GM23338 (cell line): ENCODE data around the gene BGLAP. TPM values are rescaled to one million over a fixed set of nuclear protein-coding genes. Genes with fewer than 3 reads are reported as not detected.

Source experiments
- ATAC-seq: fragments of 200-7000 bp; cut with Tn5 transposase; 3 replicates; pipeline ENCODE4 v1.9.1; 2020
- DNase-seq: peaks from one replicate; pipeline ENCODE4 v3.0.0-alpha.2; 2015; ENCODE audit warnings: low spot score
- H2AFZ ChIP-seq: fragments of 200-600 bp; sonication (generic); 2 replicates; pipeline ENCODE4 v1.8.0; 2016; ENCODE audit warnings: antibody characterized with exemption, mild to moderate bottlenecking, moderate library complexity
- H3F3A ChIP-seq: fragments of 200-600 bp; sonication (generic); replicated peaks from 2 replicates; pipeline ENCODE4 v1.8.0; 2017; ENCODE audit warnings: antibody characterized with exemption, mixed run types, low read depth
- H3K27ac ChIP-seq: fragments of 200-600 bp; sonication (generic); 2 replicates; pipeline ENCODE4 v1.6.1; 2016; ENCODE audit warnings: low read depth
- H3K27me3 ChIP-seq: fragments of 200-600 bp; sonication (generic); 2 replicates; pipeline ENCODE4 v1.8.0; 2016; ENCODE audit warnings: mild to moderate bottlenecking, mixed run types, moderate library complexity; ENCODE audit not compliant: insufficient read depth
- H3K36me3 ChIP-seq: fragments of 200-600 bp; sonication (generic); 2 replicates; pipeline ENCODE4 v1.8.0; 2016; ENCODE audit warnings: mild to moderate bottlenecking; ENCODE audit not compliant: insufficient read depth
- H3K4me1 ChIP-seq: fragments of 200-600 bp; sonication (generic); 2 replicates; pipeline ENCODE4 v1.8.0; 2016; ENCODE audit warnings: mild to moderate bottlenecking, moderate library complexity; ENCODE audit not compliant: insufficient read depth
- H3K4me2 ChIP-seq: fragments of 200-600 bp; sonication (generic); 2 replicates; pipeline ENCODE4 v1.7.1; 2017; ENCODE audit warnings: mixed run types
- H3K4me3 ChIP-seq: fragments of 200-600 bp; sonication (generic); 2 replicates; pipeline ENCODE4 v1.6.1; 2016; ENCODE audit warnings: mixed run types
- H3K79me2 ChIP-seq: fragments of 200-600 bp; sonication (generic); replicated peaks from 2 replicates; pipeline ENCODE4 v1.8.0; 2017; ENCODE audit warnings: mild to moderate bottlenecking; ENCODE audit not compliant: insufficient read depth
- H3K9me2 ChIP-seq: fragments of 200-600 bp; sonication (generic); 2 replicates; pipeline ENCODE4 v1.8.0; 2017; ENCODE audit not compliant: insufficient read depth
- H4K20me1 ChIP-seq: fragments of 200-600 bp; sonication (generic); replicated peaks from 2 replicates; pipeline ENCODE4 v1.8.0; 2017; ENCODE audit warnings: mild to moderate bottlenecking; ENCODE audit not compliant: insufficient read depth
- H3K27ac Mint-ChIP-seq: 2 replicates; pipeline ENCODE4 v1.8.0; 2020; ENCODE audit warnings: inconsistent platforms, mild to moderate bottlenecking, moderate library complexity, mixed read lengths
- H3K27me3 Mint-ChIP-seq: 3 replicates; pipeline ENCODE4 v1.8.0; 2022; ENCODE audit warnings: low read depth, mild to moderate bottlenecking, moderate library complexity, mixed read lengths, inconsistent platforms; ENCODE audit not compliant: insufficient read depth, poor library complexity
- H3K36me3 Mint-ChIP-seq: 3 replicates; pipeline ENCODE4 v1.8.0; 2021; ENCODE audit warnings: low read depth, mild to moderate bottlenecking, inconsistent platforms, moderate library complexity, mixed read lengths
- H3K4me1 Mint-ChIP-seq: 3 replicates; pipeline ENCODE4 v1.8.0; 2020; ENCODE audit warnings: mild to moderate bottlenecking, inconsistent platforms, mixed read lengths
- H3K4me3 Mint-ChIP-seq: 3 replicates; pipeline ENCODE4 v1.8.0; 2021; ENCODE audit warnings: moderate library complexity, mild to moderate bottlenecking, inconsistent platforms, mixed read lengths
- H3K9me3 Mint-ChIP-seq: 3 replicates; pipeline ENCODE4 v1.8.0; 2020; ENCODE audit warnings: moderate library complexity, mild to moderate bottlenecking, inconsistent platforms, mixed read lengths
- CREB1 ChIP-seq: fragments of 250-450 bp; sonication (Bioruptor Pico); IDR thresholded peaks from 2 replicates; pipeline ENCODE4 v1.5.0; 2020; ENCODE audit warnings: low read depth, mild to moderate bottlenecking, moderate library complexity
- JUNB ChIP-seq: IDR thresholded peaks from one replicate; pipeline ENCODE4 v1.6.1; 2016; ENCODE audit warnings: antibody characterized with exemption; ENCODE audit not compliant: unreplicated experiment
- POLR2AphosphoS5 ChIP-seq: IDR thresholded peaks from 2 replicates; pipeline ENCODE4 v1.6.1; 2016; ENCODE audit warnings: antibody characterized with exemption, low read depth
- polyA plus RNA-seq: library from polyadenylated mRNA; unstranded; fragments of >200 nt; fragmentation: Nextera tagmentation; extraction: Ambion mirVana; gene quantifications from 2 replicates; pipeline ENCODE4 v1.2.1, GENCODE V29; 2016
- total RNA-seq: library from RNA; depleted of rRNA; stranded (reverse); fragments of >200 nt; shearing (Covaris generic); gene quantifications from 2 replicates; pipeline ENCODE4 v1.2.3, GENCODE V29; 2014
- TF ChIP-seq, protein P1 (sequence below), 2 experiments: fragments of 200-600 bp in 1 of 2; sonication (generic) in 1 of 2; conservative IDR thresholded peaks; 2 replicates each; pipeline versions ENCODE4 v1.5.1 to v1.6.1; 2016 to 2017; ENCODE audit warnings: antibody characterized with exemption in 2 of 2, low read depth in 2 of 2, mild to moderate bottlenecking in 2 of 2, moderate library complexity in 1 of 2

BGLAP gene
- total and polyA plus RNA-seq, 2 experiments from 2014 or later, result 0.36 to 0.42 TPM

DNA sequence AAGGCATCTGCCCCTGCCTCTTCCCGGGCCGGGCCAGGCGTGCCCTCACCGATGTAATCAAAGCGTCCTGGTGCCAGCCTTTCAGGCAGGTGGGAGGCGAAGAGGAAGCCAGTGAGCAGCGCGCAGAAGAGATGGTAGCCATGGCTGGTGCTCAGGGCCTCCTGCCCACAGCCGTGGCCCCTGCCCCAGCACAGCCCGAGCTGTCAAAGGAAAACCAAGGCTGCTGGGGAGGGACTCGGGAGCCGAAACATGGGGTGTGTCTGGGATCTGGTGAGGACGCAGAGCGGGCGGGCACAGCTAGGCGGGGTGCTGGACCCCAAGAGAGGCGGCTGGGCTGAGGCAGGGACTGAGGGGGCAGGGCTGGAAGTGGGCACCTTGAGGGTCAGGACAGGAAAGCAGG, 2.7 kb downstream of the BGLAP start (continued):
- TF ChIP-seq, protein P1, sequence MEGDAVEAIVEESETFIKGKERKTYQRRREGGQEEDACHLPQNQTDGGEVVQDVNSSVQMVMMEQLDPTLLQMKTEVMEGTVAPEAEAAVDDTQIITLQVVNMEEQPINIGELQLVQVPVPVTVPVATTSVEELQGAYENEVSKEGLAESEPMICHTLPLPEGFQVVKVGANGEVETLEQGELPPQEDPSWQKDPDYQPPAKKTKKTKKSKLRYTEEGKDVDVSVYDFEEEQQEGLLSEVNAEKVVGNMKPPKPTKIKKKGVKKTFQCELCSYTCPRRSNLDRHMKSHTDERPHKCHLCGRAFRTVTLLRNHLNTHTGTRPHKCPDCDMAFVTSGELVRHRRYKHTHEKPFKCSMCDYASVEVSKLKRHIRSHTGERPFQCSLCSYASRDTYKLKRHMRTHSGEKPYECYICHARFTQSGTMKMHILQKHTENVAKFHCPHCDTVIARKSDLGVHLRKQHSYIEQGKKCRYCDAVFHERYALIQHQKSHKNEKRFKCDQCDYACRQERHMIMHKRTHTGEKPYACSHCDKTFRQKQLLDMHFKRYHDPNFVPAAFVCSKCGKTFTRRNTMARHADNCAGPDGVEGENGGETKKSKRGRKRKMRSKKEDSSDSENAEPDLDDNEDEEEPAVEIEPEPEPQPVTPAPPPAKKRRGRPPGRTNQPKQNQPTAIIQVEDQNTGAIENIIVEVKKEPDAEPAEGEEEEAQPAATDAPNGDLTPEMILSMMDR (conservative IDR thresholded peaks at IDR 0.05; ENCODE audit: low read depth in 2 of 2), result no peak

DNA sequence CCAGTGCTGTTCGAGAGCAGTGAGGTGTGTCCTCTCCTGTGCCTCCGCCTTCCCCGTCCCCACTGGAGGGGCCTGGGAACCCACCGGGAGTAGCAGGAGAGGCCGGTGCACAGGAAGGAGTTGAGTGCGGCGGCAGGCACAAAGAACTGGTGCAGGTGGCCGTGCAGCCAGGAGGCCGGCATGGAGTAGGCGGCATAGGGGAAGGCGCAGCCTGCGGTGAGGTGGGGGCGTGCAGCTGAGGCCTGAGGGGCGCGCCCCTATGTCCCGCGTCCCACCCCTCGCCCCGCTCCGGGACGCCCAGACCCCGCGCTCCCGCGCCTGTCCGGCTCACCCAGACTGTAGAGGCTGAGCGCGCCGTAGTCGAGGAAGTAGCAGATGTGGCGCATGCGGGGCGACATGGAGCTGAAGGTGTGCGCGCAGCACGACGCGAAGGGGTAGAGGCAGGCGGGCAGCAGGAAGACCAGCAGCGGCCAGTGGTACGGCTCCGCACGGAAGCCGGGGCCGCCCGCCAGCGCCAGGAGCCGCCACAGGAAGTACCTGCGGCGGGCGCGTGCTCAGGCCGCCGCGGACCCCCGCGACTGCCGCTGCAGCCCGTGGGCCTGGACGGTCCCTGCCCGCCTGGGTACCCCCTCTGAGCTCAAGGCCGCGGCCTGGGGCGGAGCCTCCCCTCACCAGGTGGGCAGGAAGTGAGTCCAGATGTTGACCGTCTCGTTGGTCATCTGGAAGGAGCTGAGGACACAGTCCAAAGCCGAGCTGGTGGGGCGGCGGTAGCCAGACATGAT, 3.7 kb downstream of the BGLAP start:
- Histone ChIP-seq H3K4me3 (peak overlapping the region; percentile 64), H3K27ac (no peak overlapping the region), H2AFZ (peak overlapping the region; percentile 93), H3K27me3 (no peaks in the 10 kb centered on the region), H4K20me1 (no peaks in the 10 kb centered on the region), H3K4me1 (peaks cover 33% of the 10 kb centered on the region), H3K4me2 (peak overlapping the region; percentile 91), H3F3A (peaks cover 15% of the 10 kb centered on the region), H3K9me2 (no peaks in the 10 kb centered on the region), H3K36me3 (no peaks in the 10 kb centered on the region), H3K79me2 (no peaks in the 10 kb centered on the region)
- TF ChIP-seq JUNB (no peak), POLR2AphosphoS5 (peak; percentile 48)
- Mint-ChIP-seq H3K4me1 (peaks cover 34% of the 10 kb centered on the region), H3K27ac (no peak overlapping the region), H3K4me3 (peak overlapping the region; percentile 78), H3K27me3 (peaks cover 21% of the 10 kb centered on the region), H3K36me3 (peaks cover 15% of the 10 kb centered on the region), H3K9me3 (no peaks in the 10 kb centered on the region)
- DNase-seq (peak; percentile 75), ATAC-seq (peak; percentile 43)

DNA sequence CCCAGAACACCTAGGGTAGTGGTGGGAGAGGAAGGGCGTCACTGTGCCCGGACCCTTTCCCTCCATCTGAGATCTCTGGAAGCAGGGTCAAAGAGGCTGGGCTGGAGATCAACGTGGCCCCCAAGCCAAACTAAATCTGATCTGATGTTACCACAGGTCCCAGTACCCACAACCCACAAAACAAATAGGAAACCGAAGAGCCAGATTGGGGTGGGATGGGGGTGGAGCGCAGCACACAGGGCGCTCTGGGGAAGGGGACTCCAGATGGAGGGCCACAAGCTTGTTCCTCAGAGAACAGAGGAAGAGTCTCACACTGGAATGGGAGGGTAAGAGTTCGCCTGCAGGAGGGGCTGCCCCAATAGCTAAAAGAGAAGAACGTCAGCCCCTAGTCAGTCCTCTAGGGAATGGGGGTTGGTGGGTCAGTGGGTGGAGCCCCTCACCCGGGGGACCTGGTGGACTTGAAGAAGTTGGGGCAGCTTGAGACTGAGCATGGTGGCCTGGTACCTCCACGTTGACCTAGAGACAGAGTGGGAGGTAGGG, 4.3 kb downstream of the BGLAP start:
- Mint-ChIP-seq H3K36me3 (peaks cover 20% of the 10 kb centered on the region), H3K9me3 (no peaks in the 10 kb centered on the region), H3K27ac (no peak overlapping the region), H3K4me3 (peak overlapping the region; percentile 62), H3K4me1 (peaks cover 34% of the 10 kb centered on the region), H3K27me3 (peaks cover 16% of the 10 kb centered on the region)
- peak overlapping the region; percentile 64 for H3K4me3 ChIP-seq
- peak overlapping the region; percentile 91 for H3K4me2 ChIP-seq
- H3K27ac ChIP-seq, result no peak overlapping the region
- no peak for TF ChIP-seq CREB1 (CRISPR knock-in tag)
- H3K36me3 ChIP-seq, result no peaks in the 10 kb centered on the region
- no peaks in the 10 kb centered on the region for H3K79me2 ChIP-seq
- peaks cover 13% of the 10 kb centered on the region for H3F3A ChIP-seq
- DNase-seq (peak; percentile 38), ATAC-seq (peak; percentile 0; the same call in 2 of the 3 replicates)
- H4K20me1 ChIP-seq, result no peaks in the 10 kb centered on the region
- peaks cover 33% of the 10 kb centered on the region for H3K4me1 ChIP-seq
- no peaks in the 10 kb centered on the region for H3K27me3 ChIP-seq
- H3K9me2 ChIP-seq, result no peaks in the 10 kb centered on the region
- peak overlapping the region; percentile 81; the same call in 1 of the 2 replicates for H2AFZ ChIP-seq
